HCT116 (cell line): ENCODE results near the gene CD84. TPM values are rescaled to one million over a fixed set of nuclear protein-coding genes. Genes with fewer than 3 reads are reported as not detected.

ENCODE experiments used
- ATAC-seq: fragments of 200-7000 bp; cut with Tn5 transposase; 2 replicates; pipeline ENCODE4 v1.9.1; 2020; ENCODE audit warnings: mild to moderate bottlenecking, moderate library complexity
- BruUV-seq: library from RNA; stranded (reverse); fragments of 400-500 nt; replicated peaks from 2 replicates; lab custom pipeline; 2021; lab: Mats Ljungman, UMichigan
- CTCF ChIA-PET: fragments of 300-600 bp; sonication (Branson Sonifier 250); formaldehyde crosslinking; loops from one replicate; lab custom pipeline; 2021; ENCODE audit warnings: antibody characterized with exemption; lab: Charles Lee
- POLR2A ChIA-PET: fragments of 300-600, 350-600 bp; sonication (Branson Sonifier 250); formaldehyde crosslinking; loops from one replicate; lab custom pipeline; 2021; ENCODE audit warnings: antibody characterized with exemption; lab: Charles Lee
- RAD21 ChIA-PET, 2 experiments: fragments of 300-600 bp; sonication (Branson Sonifier 250); formaldehyde crosslinking; loops; one replicate each; lab custom pipeline; 2023; ENCODE audit warnings: low total read pairs in 2 of 2; ENCODE audit not compliant: uncharacterized antibody in 2 of 2, unreplicated experiment in 2 of 2, low non-redundant PET in 1 of 2; lab: Charles Lee
- DNase-seq: peaks from one replicate; pipeline ENCODE4 v3.0.0-alpha.2; 2010; ENCODE audit warnings: low read depth, low spot score
- H2AFZ ChIP-seq: fragments of 200-600 bp; shearing (Covaris generic), sonication (generic); 2 replicates; pipeline ENCODE4 v1.6.1; 2017; ENCODE audit warnings: low read depth, mixed run types, mixed read lengths, antibody characterized with exemption, low read length; ENCODE audit not compliant: poor library complexity, severe bottlenecking
- H3K27ac ChIP-seq: 2 replicates; pipeline ENCODE4 v1.5.1; 2012; ENCODE audit warnings: low read depth, low read length
- H3K27me3 ChIP-seq: fragments of 200-600 bp; sonication (generic); 2 replicates; pipeline ENCODE4 v1.6.1; 2016; ENCODE audit warnings: mixed run types, low read length, mixed read lengths; ENCODE audit not compliant: insufficient read depth
- H3K36me3 ChIP-seq, 2 experiments: fragments of 200-500 bp in 1 of 2; fragments of 200-600 bp in 1 of 2; sonication (Bioruptor generic) in 1 of 2; sonication (generic) in 1 of 2; 2 replicates each; pipeline versions ENCODE4 v1.5.1 to v1.6.1; 2014 to 2016; ENCODE audit warnings: low read length in 2 of 2, inconsistent platforms in 1 of 2, mixed read lengths in 1 of 2, mixed run types in 1 of 2; ENCODE audit not compliant: insufficient read depth in 2 of 2, control insufficient read depth in 1 of 2
- H3K4me1 ChIP-seq, 2 experiments: fragments of 200-600 bp in 1 of 2; sonication (generic) in 1 of 2; 2 replicates each; pipeline versions ENCODE4 v1.5.1 to v1.6.1; 2012 to 2017; ENCODE audit warnings: low read length in 2 of 2, inconsistent platforms in 1 of 2, mild to moderate bottlenecking in 1 of 2, mixed read lengths in 1 of 2, mixed run types in 1 of 2, moderate library complexity in 1 of 2; ENCODE audit not compliant: insufficient read depth in 2 of 2, control insufficient read depth in 1 of 2
- H3K4me2 ChIP-seq: fragments of 200-600 bp; sonication (generic); 2 replicates; pipeline ENCODE4 v1.6.1; 2017; ENCODE audit warnings: mixed run types, low read length, mixed read lengths
- H3K4me3 ChIP-seq, 2 experiments: fragments of 200-600 bp in 1 of 2; sonication (generic) in 1 of 2; replicated peaks in 1 of 2; 2 replicates each; pipeline ENCODE4 v1.5.1; 2011 to 2016; ENCODE audit warnings: low read length in 2 of 2, control low read depth in 1 of 2, low read depth in 1 of 2, mild to moderate bottlenecking in 1 of 2, mixed read lengths in 1 of 2, mixed run types in 1 of 2
- H3K79me2 ChIP-seq: fragments of 200-600 bp; sonication (generic); 2 replicates; pipeline ENCODE4 v1.6.1; 2017; ENCODE audit warnings: mild to moderate bottlenecking, mixed run types, low read length, moderate library complexity, mixed read lengths; ENCODE audit not compliant: insufficient read depth
- H3K9ac ChIP-seq: fragments of 200-600 bp; sonication (generic); 2 replicates; pipeline ENCODE4 v1.6.1; 2016; ENCODE audit warnings: low read length, mixed read lengths
- H3K9me2 ChIP-seq: fragments of 200-600 bp; sonication (generic), shearing (Covaris generic); 2 replicates; pipeline ENCODE4 v1.6.1; 2017; ENCODE audit warnings: mixed run types, mild to moderate bottlenecking, moderate library complexity; ENCODE audit not compliant: insufficient read depth
- H3K9me3 ChIP-seq, 2 experiments: fragments of 200-500 bp in 1 of 2; fragments of 200-600 bp in 1 of 2; sonication (Bioruptor generic) in 1 of 2; sonication (generic) in 1 of 2; 2 replicates each; pipeline ENCODE4 v1.6.1; 2014 to 2017; ENCODE audit warnings: low read length in 2 of 2, mixed read lengths in 2 of 2, inconsistent platforms in 1 of 2, low read depth in 1 of 2, mild to moderate bottlenecking in 1 of 2, mixed run types in 1 of 2, moderate library complexity in 1 of 2; ENCODE audit not compliant: control insufficient read depth in 1 of 2, insufficient read depth in 1 of 2
- H4K20me1 ChIP-seq: fragments of 200-600 bp; sonication (generic), shearing (Covaris generic); 2 replicates; pipeline ENCODE4 v1.6.1; 2017; ENCODE audit warnings: mixed run types, mild to moderate bottlenecking, moderate library complexity; ENCODE audit not compliant: insufficient read depth
- CBX3 ChIP-seq: IDR thresholded peaks from 2 replicates; pipeline ENCODE4 v1.6.1; 2012; ENCODE audit warnings: low read depth
- CTCF ChIP-seq, 3 experiments: fragments of 200-600 bp in 1 of 3; sonication (generic) in 1 of 3; IDR thresholded peaks in 2 of 3; conservative IDR thresholded peaks in 1 of 3; 2 replicates each; pipeline ENCODE4 v1.5.1; 2012 to 2017; ENCODE audit warnings: low read depth in 2 of 3, low read length in 2 of 3, antibody characterized with exemption in 1 of 3, borderline replicate concordance in 1 of 3, control low read depth in 1 of 3, mild to moderate bottlenecking in 1 of 3, mixed read lengths in 1 of 3, mixed run types in 1 of 3, moderate library complexity in 1 of 3; ENCODE audit not compliant: insufficient read depth in 1 of 3
- EZH2 ChIP-seq: fragments of 200-600 bp; sonication (generic); IDR thresholded peaks from 2 replicates; pipeline ENCODE4 v1.6.1; 2017; ENCODE audit warnings: antibody characterized with exemption, mixed run types
- JUND ChIP-seq: IDR thresholded peaks from 2 replicates; pipeline ENCODE4 v1.6.1; 2012
- SIN3A ChIP-seq: IDR thresholded peaks from 2 replicates; pipeline ENCODE4 v1.6.1; 2012; ENCODE audit warnings: low read depth
- ZFX ChIP-seq: fragments of 450-650 bp; IDR thresholded peaks from 2 replicates; pipeline ENCODE4 v1.6.1; 2017
- ZNF274 ChIP-seq: fragments of 200-500 bp; sonication (Bioruptor generic); IDR thresholded peaks from 2 replicates; pipeline ENCODE4 v1.6.1; 2014; ENCODE audit warnings: mild to moderate bottlenecking, low read depth, low read length, inconsistent platforms
- intact Hi-C: fragments of 100-400 bp; cut with micrococcal nuclease; formaldehyde crosslinking; loops from 2 replicates; pipeline ENCODE4 v1.10.0; 2022
- total RNA-seq: library from RNA; stranded (reverse); gene quantifications from one replicate; pipeline ENCODE4 v1.2.1, GENCODE V29; 2021; ENCODE audit not compliant: unreplicated experiment

CD84 gene
- total RNA-seq, 1 experiment from 2014 or later, result 0.02 TPM

- RAD21 ChIA-PET, result no interaction called here
- CTCF ChIA-PET, result no interaction called here
- TF ChIP-seq CBX3 (no peak), SIN3A (no peak), CTCF (IDR thresholded peaks at IDR 0.05 in 2 of 3, conservative IDR thresholded peaks at IDR 0.05 in 1 of 3; ENCODE audit: borderline replicate concordance in 1 of 3, insufficient read depth in 1 of 3, low read depth in 2 of 3, low read length in 2 of 3) (no peak), JUND (no peak), ZFX (no peak)
- TF ChIP-seq, all 23 proteins: peak for 0
Measured at GRCh38 chr1:160614410-160614809, 35.1 kb upstream of the CD84 start.

DNA sequence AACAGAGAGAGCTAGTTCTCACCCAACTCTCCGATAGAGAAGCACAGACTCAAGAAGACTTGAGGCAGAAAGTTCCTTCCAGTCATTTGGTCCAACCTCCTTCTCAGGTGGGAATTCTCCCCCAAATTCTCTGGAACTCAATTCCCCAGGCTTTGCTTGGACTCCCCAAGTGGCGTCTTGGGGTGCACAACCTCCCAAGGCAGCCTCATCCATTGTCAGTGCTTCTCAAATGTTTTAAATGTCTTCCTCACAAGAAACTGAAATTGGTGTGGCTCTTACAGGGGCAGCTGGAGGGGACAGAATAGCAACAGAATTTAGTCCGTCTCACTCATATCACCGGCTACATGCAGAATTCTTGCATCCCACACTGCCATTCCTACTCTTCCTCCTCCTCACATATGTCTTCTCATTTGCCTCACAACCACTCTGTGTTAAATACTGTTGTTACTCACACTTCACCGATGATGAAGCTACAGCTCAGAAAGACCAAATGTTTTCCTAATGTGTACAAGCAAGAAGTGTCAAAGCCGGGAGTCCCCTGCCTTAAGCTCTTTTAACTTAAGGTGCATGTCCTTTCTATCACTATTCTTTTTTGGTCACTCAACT, 33.4 kb upstream of the CD84 start:
- POLR2A ChIA-PET, result no interaction called here
- intact Hi-C loops, result no loop called here
- ATAC-seq (no peak), DNase-seq (no peak)
- H3K27ac ChIP-seq, result no peak overlapping the region
- H3K9me3 ChIP-seq, result no peaks in the 10 kb centered on the region
- H3K4me1 ChIP-seq, result no peaks in the 10 kb centered on the region
- no peaks in the 10 kb centered on the region for H4K20me1 ChIP-seq
- no peaks in the 10 kb centered on the region for H3K36me3 ChIP-seq
- no peak overlapping the region for H2AFZ ChIP-seq
- no peaks in the 10 kb centered on the region for H3K79me2 ChIP-seq
- H3K27me3 ChIP-seq, result peaks cover 51% of the 10 kb centered on the region
- no peak overlapping the region for H3K9ac ChIP-seq
- BruUV-seq, result no TSS peak
- H3K4me3 ChIP-seq, result no peak overlapping the region
- H3K9me2 ChIP-seq, result no peaks in the 10 kb centered on the region
- CTCF ChIA-PET, result no interaction called here
- no peak for TF ChIP-seq ZNF274
- no peak for TF ChIP-seq EZH2
- no peak overlapping the region for H3K4me2 ChIP-seq
- RAD21 ChIA-PET, result no interaction called here

More at GRCh38 chr1:160614410-160614809, 35.1 kb upstream of the CD84 start:
- intact Hi-C loops, result no loop called here
- Histone ChIP-seq H3K4me2 (no peak overlapping the region), H3K27ac (no peak overlapping the region), H4K20me1 (no peaks in the 10 kb centered on the region), H3K79me2 (no peaks in the 10 kb centered on the region), H3K36me3 (no peaks in the 10 kb centered on the region), H3K9me2 (no peaks in the 10 kb centered on the region), H3K4me1 (no peaks in the 10 kb centered on the region), H3K9me3 (no peaks in the 10 kb centered on the region), H2AFZ (no peak overlapping the region), H3K4me3 (no peak overlapping the region), H3K9ac (no peak overlapping the region), H3K27me3 (peaks cover 43% of the 10 kb centered on the region)
- DNase-seq, result no peak
- POLR2A ChIA-PET, result no interaction called here
- no peak for ATAC-seq
- BruUV-seq, result no TSS peak
